Suprapubic skin (tissue), 4 donors: ENCODE measurements around the gene TMEM167A. TPM values are rescaled to one million over a fixed set of nuclear protein-coding genes. Genes with fewer than 3 reads are reported as not detected.

Source experiments
- DNase-seq, 2 donors: peaks; one replicate each; pipeline ENCODE4 v3.0.0-alpha.2; 2019; ENCODE audit warnings: low spot score in 2 of 2
- H3K27ac ChIP-seq: fragments of 200-600 bp; sonication (generic); one replicate; pipeline ENCODE4 v1.5.1; 2019
- H3K27me3 ChIP-seq: fragments of 200-600 bp; sonication (generic); one replicate; pipeline ENCODE4 v1.5.1; 2019
- H3K36me3 ChIP-seq: fragments of 200-600 bp; sonication (generic); one replicate; pipeline ENCODE4 v1.5.1; 2019
- H3K4me1 ChIP-seq: fragments of 200-600 bp; sonication (generic); one replicate; pipeline ENCODE4 v1.5.1; 2019
- H3K4me3 ChIP-seq: fragments of 200-600 bp; sonication (generic); one replicate; pipeline ENCODE4 v1.5.1; 2019; ENCODE audit warnings: mild to moderate bottlenecking
- H3K9me3 ChIP-seq: fragments of 200-600 bp; sonication (generic); one replicate; pipeline ENCODE4 v1.5.1; 2019
- CTCF ChIP-seq, 2 donors: fragments of 200-600 bp in 1 of 2; fragments of 450-650 bp in 1 of 2; sonication (generic) in 1 of 2; IDR thresholded peaks; one replicate each; pipeline ENCODE4 v1.5.1; 2016 to 2019; ENCODE audit warnings: antibody characterized with exemption in 2 of 2, mild to moderate bottlenecking in 1 of 2, moderate library complexity in 1 of 2
- EP300 ChIP-seq: sonication (generic); formaldehyde crosslinking; IDR thresholded peaks from one replicate; pipeline ENCODE4 v1.6.1; 2017; ENCODE audit warnings: antibody characterized with exemption
- POLR2A ChIP-seq, 2 donors: fragments of 450-650 bp; IDR thresholded peaks; one replicate each; pipeline ENCODE4 v1.6.1; 2017; ENCODE audit warnings: antibody characterized with exemption in 2 of 2, mild to moderate bottlenecking in 2 of 2, moderate library complexity in 2 of 2
- POLR2AphosphoS5 ChIP-seq, 3 donors: sonication (generic); formaldehyde crosslinking; IDR thresholded peaks; one replicate each; pipeline ENCODE4 v1.6.1; 2017; ENCODE audit warnings: antibody characterized with exemption in 3 of 3
- WGBS: methylation state at CpG from one replicate; pipeline ENCODE4 v1.1.5; 2018; 5-methylcytosine and 5-hydroxymethylcytosine counted together
- total RNA-seq, 4 donors: library from RNA; depleted of rRNA; stranded (reverse); fragments of >200 nt; gene quantifications; one replicate each; pipeline ENCODE4 v1.1.0, GENCODE V29; 2016

Gene TMEM167A
- total RNA-seq, 4 donors from 2014 or later = 24.2 to 39.5 (median 31.8) TPM

- Histone ChIP-seq H3K9me3 (no peaks in the 10 kb centered on the region), H3K4me1 (peaks cover 4% of the 10 kb centered on the region), H3K4me3 (no peak overlapping the region), H3K27ac (no peak overlapping the region), H3K27me3 (no peaks in the 10 kb centered on the region), H3K36me3 (no peaks in the 10 kb centered on the region)
- DNase-seq = no peak
- no peak for TF ChIP-seq EP300
- no peak for TF ChIP-seq POLR2A (IDR thresholded peaks at IDR 0.05)
- no peak for TF ChIP-seq CTCF (IDR thresholded peaks at IDR 0.05)
- TF ChIP-seq POLR2AphosphoS5 (IDR thresholded peaks at IDR 0.05) = no peak
- 74% methylated on average over 4 of the region's 4 CpGs for WGBS
Measured at GRCh38 chr5:83034528-83035207, 42.5 kb downstream of the TMEM167A start.

GRCh38 chr5:83034036-83034435 lies 43.2 kb downstream of the TMEM167A start:
- WGBS = 68% methylated on average over 3 of the region's 3 CpGs
- no peaks in the 10 kb centered on the region for H3K27me3 ChIP-seq
- no peak overlapping the region for H3K4me3 ChIP-seq
- DNase-seq = no peak
- no peaks in the 10 kb centered on the region for H3K9me3 ChIP-seq
- peaks cover 4% of the 10 kb centered on the region for H3K4me1 ChIP-seq
- H3K36me3 ChIP-seq = no peaks in the 10 kb centered on the region
- TF ChIP-seq POLR2A (IDR thresholded peaks at IDR 0.05) (no peak), POLR2AphosphoS5 (IDR thresholded peaks at IDR 0.05) (no peak), CTCF (IDR thresholded peaks at IDR 0.05) (no peak), EP300 (no peak)
- H3K27ac ChIP-seq = no peak overlapping the region

- whole genome bisulfite sequencing = 73% methylated on average over 1 of the region's 1 CpG
- no peak for DNase-seq
- no peak for TF ChIP-seq CTCF (IDR thresholded peaks at IDR 0.05)
- no peak for TF ChIP-seq POLR2AphosphoS5 (IDR thresholded peaks at IDR 0.05)
- no peak for TF ChIP-seq POLR2A (IDR thresholded peaks at IDR 0.05)
- TF ChIP-seq EP300 = no peak
- H3K36me3 ChIP-seq = no peaks in the 10 kb centered on the region
- H3K27me3 ChIP-seq = no peaks in the 10 kb centered on the region
- H3K4me3 ChIP-seq = no peak overlapping the region
- peaks cover 6% of the 10 kb centered on the region for H3K4me1 ChIP-seq
- H3K9me3 ChIP-seq = no peaks in the 10 kb centered on the region
- H3K27ac ChIP-seq = no peak overlapping the region
Measured at GRCh38 chr5:83031381-83031780, 45.8 kb downstream of the TMEM167A start.

- Histone ChIP-seq H3K4me3 (no peak overlapping the region), H3K4me1 (peaks cover 2% of the 10 kb centered on the region), H3K36me3 (no peaks in the 10 kb centered on the region), H3K27ac (no peak overlapping the region), H3K9me3 (no peaks in the 10 kb centered on the region), H3K27me3 (no peaks in the 10 kb centered on the region)
- no peak for DNase-seq
- 100% methylated on average over 2 of the region's 2 CpGs for WGBS
- TF ChIP-seq POLR2AphosphoS5 (IDR thresholded peaks at IDR 0.05) (no peak), CTCF (IDR thresholded peaks at IDR 0.05) (no peak)
Measured at GRCh38 chr5:83029912-83030311, 47.3 kb downstream of the TMEM167A start.

DNA sequence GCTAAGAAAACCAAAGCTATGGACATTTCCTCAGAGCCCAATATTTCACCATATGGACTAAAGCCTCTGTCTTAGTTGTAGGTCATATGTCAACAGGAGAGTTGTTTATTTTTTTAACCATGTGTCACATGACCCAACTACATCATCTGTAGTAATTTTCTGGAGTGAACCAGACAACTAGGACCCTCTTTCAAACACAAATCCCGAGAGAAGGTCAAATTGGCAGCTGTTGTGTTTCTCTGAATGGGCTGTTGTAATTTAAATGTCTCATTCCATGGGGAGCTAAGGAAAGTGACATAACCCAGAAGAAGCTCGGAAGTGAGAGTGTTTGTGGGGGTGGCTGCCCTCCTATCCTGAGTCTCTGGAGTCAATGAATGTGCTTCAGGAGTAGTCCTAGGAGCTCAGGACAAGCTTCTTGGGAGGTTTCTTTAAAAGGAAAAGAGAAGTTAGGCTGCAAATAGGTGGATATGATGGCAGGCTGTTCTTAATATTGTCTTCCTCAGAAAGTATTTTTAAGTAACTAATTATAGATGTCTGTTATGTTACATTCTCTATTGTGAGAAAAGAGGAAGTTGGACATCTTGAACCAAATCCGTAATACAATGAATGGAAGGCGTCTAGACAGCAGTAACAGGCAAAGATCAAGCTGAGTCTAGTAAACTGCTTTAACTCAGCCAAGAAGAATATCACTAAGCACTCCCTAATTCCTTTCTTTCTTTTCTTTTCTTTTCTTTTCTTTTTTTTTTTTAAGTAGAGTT lies 50.1 kb downstream of the TMEM167A start:
- WGBS = 70% methylated on average over 4 of the region's 4 CpGs
- H3K27ac ChIP-seq = no peak overlapping the region
- no peak overlapping the region for H3K4me3 ChIP-seq
- no peaks in the 10 kb centered on the region for H3K9me3 ChIP-seq
- no peak for TF ChIP-seq EP300
- no peak for TF ChIP-seq CTCF (IDR thresholded peaks at IDR 0.05)
- no peak for TF ChIP-seq POLR2AphosphoS5 (IDR thresholded peaks at IDR 0.05)
- no peak for TF ChIP-seq POLR2A (IDR thresholded peaks at IDR 0.05)
- DNase-seq = no peak
- H3K27me3 ChIP-seq = no peaks in the 10 kb centered on the region
- peaks cover 2% of the 10 kb centered on the region for H3K4me1 ChIP-seq
- no peaks in the 10 kb centered on the region for H3K36me3 ChIP-seq
